Neutrophil (primary cell): ENCODE results near the gene PFN3.
A peak's percentile ranks its signal among the peaks of the same experiment; 100 is the strongest.

Experiments
- H3K27ac ChIP-seq: fragments of 200-600 bp; sonication (generic); 2 replicates; pipeline ENCODE4 v1.5.1; 2016; ENCODE audit warnings: mild to moderate bottlenecking, moderate library complexity
- H3K27me3 ChIP-seq: fragments of 200-600 bp; sonication (generic); 2 replicates; pipeline ENCODE4 v1.6.0; 2016; ENCODE audit warnings: mild to moderate bottlenecking
- H3K36me3 ChIP-seq: fragments of 200-600 bp; sonication (generic); 2 replicates; pipeline ENCODE4 v1.5.1; 2017
- H3K4me1 ChIP-seq, 2 experiments: fragments of 200-600 bp in 1 of 2; sonication (generic) in 1 of 2; 1 replicate in 1 of 2; 2 replicates in 1 of 2; pipeline versions ENCODE4 v1.5.1 to v1.6.1; 2013 to 2016; ENCODE audit warnings: low read depth in 1 of 2, low read length in 1 of 2, mild to moderate bottlenecking in 1 of 2, moderate library complexity in 1 of 2; ENCODE audit not compliant: control insufficient read depth in 1 of 2, insufficient read depth in 1 of 2
- H3K4me3 ChIP-seq, 2 experiments: fragments of 200-600 bp in 1 of 2; sonication (generic) in 1 of 2; 1 replicate in 1 of 2; 2 replicates in 1 of 2; pipeline ENCODE4 v1.5.1; 2013 to 2016; ENCODE audit warnings: low read depth in 1 of 2, low read length in 1 of 2, mild to moderate bottlenecking in 1 of 2, moderate library complexity in 1 of 2
- H3K9me3 ChIP-seq: fragments of 200-600 bp; sonication (generic); 2 replicates; pipeline ENCODE4 v1.5.1; 2016
- TF ChIP-seq, protein P1 (sequence below): fragments of 200-600 bp; sonication (generic); IDR thresholded peaks from 2 replicates; pipeline ENCODE4 v1.5.1; 2016; ENCODE audit warnings: antibody characterized with exemption

Gene PFN3

DNA sequence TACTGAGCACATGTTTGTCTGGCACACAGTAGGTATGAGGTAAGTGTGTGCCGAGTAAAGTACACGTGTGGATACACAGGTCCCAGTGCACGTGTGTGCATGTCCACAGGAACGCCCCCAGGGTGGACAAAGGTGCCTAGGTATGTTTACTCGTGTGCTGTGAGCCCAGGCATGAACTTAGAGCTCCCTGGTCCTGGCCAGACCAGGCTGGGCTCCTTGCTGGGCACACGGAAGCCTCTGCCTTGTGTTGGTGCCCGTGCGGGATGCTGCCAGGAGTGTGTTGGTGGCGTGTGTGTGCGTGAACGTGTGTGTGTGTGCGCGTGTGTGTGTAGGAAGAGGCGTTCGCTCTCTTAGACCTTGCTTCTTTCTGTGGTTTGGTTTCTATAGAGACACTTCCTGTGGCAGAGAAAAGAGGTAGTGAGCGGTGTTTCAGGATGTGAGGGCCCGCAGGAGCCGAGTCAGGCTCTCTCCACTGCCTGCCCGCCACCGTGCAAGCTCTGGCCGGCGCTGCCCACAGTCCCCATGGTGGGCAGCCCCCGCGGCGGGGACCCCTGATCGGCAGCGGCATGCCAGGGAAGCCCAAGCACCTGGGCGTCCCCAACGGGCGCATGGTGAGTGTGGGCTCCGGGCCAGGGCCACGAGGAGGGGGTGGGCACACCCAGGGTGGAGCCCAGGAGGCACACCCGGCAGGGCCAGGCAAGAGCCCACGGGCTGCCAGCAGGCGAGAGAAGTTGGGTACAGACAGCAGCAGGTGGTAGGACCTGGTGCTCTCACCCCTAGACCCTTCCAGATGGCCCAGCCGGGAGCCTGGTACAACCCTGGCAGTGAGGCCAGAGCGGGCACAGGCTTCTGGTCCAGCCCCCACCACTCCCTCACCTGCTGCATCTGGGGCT lies 42.8 kb downstream of the PFN3 start, which contains the start of gene RGS14:
Gene RGS14 (plus strand): TSS at position 466 of the 893 bp plus-strand sequence. CDS start 101 bp downstream, at position 567.
- peaks cover 87 to 96% of the 10 kb centered on the region in 2 experiments for H3K4me1 ChIP-seq
- peak within 1 kb of the TSS; percentile 93 for H3K27ac ChIP-seq
- peaks cover 5% of the 10 kb centered on the region for H3K36me3 ChIP-seq
- H3K27me3 ChIP-seq: no peaks in the 10 kb centered on the region
- TF ChIP-seq, protein P1, sequence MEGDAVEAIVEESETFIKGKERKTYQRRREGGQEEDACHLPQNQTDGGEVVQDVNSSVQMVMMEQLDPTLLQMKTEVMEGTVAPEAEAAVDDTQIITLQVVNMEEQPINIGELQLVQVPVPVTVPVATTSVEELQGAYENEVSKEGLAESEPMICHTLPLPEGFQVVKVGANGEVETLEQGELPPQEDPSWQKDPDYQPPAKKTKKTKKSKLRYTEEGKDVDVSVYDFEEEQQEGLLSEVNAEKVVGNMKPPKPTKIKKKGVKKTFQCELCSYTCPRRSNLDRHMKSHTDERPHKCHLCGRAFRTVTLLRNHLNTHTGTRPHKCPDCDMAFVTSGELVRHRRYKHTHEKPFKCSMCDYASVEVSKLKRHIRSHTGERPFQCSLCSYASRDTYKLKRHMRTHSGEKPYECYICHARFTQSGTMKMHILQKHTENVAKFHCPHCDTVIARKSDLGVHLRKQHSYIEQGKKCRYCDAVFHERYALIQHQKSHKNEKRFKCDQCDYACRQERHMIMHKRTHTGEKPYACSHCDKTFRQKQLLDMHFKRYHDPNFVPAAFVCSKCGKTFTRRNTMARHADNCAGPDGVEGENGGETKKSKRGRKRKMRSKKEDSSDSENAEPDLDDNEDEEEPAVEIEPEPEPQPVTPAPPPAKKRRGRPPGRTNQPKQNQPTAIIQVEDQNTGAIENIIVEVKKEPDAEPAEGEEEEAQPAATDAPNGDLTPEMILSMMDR: peak; percentile 38
- no peaks in the 10 kb centered on the region for H3K9me3 ChIP-seq
- peak within 1 kb of the TSS; percentile 82 to 96 for H3K4me3 ChIP-seq

DNA sequence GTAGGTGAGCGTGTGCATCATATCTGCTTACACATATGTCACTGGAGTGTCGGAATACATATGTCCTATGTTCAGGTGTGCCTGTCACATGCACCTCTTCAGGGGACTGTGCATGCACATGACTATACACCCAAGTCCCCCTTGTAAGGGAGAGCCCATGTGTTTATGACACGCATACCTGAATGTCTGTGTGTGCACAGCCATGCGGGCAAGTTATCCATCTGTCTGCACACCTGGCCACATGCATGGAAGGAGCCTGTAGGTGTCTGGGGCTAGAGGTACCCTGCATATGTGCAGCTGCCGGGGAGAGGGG lies 43.4 kb downstream of the PFN3 start:
- Histone ChIP-seq H3K9me3 (no peaks in the 10 kb centered on the region), H3K4me3 (peak overlapping the region; percentile 82 to 96), H3K27me3 (no peaks in the 10 kb centered on the region), H3K36me3 (peaks cover 5% of the 10 kb centered on the region), H3K27ac (peak overlapping the region; percentile 93), H3K4me1 (peaks cover 87 to 96% of the 10 kb centered on the region in 2 experiments)
- TF ChIP-seq, protein P1: no peak

DNA sequence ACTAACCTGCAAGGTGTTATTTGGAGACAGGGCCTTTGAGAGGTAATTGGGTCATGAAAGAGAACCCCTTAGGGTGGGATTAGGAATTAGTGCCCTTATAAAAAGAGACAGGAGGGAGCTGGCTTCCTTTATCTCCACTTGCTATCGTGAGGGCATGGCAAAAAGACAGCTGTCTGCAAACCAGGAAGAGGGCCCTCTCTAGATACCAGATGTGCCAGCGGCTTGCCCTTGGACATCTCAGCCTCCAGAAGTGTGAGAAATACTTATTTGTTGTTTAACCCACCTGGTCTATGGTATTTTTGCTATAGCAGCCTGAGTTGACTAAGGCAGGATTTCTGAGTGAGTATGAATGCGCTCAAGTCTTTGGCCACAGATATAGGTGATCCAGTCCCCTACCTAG lies 43.7 kb downstream of the PFN3 start:
- Histone ChIP-seq H3K9me3 (no peaks in the 10 kb centered on the region), H3K27ac (peak overlapping the region; percentile 93), H3K27me3 (no peaks in the 10 kb centered on the region), H3K36me3 (peaks cover 5% of the 10 kb centered on the region), H3K4me1 (peaks cover 87 to 96% of the 10 kb centered on the region in 2 experiments), H3K4me3 (peak overlapping the region; percentile 82 to 96)
- TF ChIP-seq, protein P1: no peak

DNA sequence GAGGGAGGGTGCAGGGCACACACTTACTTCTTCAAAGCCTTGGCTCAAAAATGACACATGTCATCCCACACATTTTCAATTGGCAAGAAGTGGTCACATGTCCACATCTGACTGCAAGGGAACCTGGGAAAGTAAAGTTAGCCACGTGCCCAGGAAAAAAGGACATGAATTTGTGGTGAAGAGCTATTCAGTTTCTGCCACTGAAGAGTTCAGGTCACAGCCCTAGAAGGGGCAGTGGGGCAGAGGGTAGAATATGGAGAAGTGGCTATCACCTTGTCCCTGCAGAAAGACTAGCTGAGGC lies 44.6 kb downstream of the PFN3 start:
- no peaks in the 10 kb centered on the region for H3K27me3 ChIP-seq
- H3K4me1 ChIP-seq: peaks cover 81 to 92% of the 10 kb centered on the region in 2 experiments
- peak overlapping the region in 1 of 2 experiments; percentile 82 for H3K4me3 ChIP-seq
- TF ChIP-seq, protein P1: no peak
- peaks cover 5% of the 10 kb centered on the region for H3K36me3 ChIP-seq
- H3K27ac ChIP-seq: peak overlapping the region; percentile 93
- H3K9me3 ChIP-seq: no peaks in the 10 kb centered on the region

DNA sequence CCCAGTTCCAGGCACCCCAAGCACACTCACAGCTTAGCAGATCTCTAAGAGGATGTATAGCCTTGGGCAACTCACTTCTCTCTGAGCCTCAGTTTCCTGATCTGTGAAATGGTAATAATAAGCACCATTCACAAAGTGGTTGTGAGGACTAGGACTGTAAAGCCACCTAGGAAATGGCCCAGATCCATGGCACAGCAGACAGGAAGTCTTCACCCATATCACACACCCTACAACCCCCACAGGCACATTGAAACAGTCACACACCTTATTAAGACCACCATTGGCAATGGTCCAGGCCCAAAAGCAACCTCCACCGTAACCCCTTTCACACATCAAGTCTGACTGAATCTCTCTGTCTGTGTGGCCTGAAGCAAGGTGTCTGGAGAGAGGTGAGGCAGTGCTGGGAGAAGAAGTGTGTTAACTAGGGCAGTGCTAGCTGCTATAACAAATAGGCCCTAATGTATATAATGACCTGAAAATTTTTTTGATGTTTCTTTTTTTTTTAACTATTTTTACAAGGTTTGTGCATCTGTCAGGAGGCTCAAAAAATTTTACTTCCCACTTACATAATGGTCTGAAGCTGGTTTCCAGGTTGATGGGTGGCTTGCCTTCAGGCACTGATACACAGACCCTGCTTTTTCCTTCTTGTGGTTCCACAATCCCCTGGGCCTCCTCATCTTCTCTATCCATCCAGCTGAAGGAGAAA lies 45.1 kb downstream of the PFN3 start:
- H3K4me3 ChIP-seq: peak overlapping the region in 1 of 2 experiments; percentile 82
- H3K27me3 ChIP-seq: no peaks in the 10 kb centered on the region
- TF ChIP-seq, protein P1: no peak
- H3K9me3 ChIP-seq: no peaks in the 10 kb centered on the region
- peaks cover 5% of the 10 kb centered on the region for H3K36me3 ChIP-seq
- peaks cover 81 to 93% of the 10 kb centered on the region in 2 experiments for H3K4me1 ChIP-seq
- H3K27ac ChIP-seq: peak overlapping the region; percentile 93
